Keratinocyte (primary cell): ENCODE results near the gene ZNF219. TPM values are rescaled to one million over a fixed set of nuclear protein-coding genes. Genes with fewer than 3 reads are reported as not detected.
A peak's percentile ranks its signal among the peaks of the same experiment; 100 is the strongest.

ENCODE experiments used
- DNase-seq: peaks from one replicate; pipeline ENCODE4 v3.0.0-alpha.2; 2011; ENCODE audit warnings: low read depth, missing footprints, low spot score
- FAIRE-seq: peaks from 2 replicates; lab custom pipeline; 2011; peaks lifted over from hg19 to GRCh38; lab: Jason Lieb, UNC
- H2AFZ ChIP-seq: 2 replicates; pipeline ENCODE4 v1.6.0; 2012; ENCODE audit warnings: low read length, control low read depth, inconsistent platforms; ENCODE audit not compliant: control insufficient read depth
- H3K27ac ChIP-seq: 2 replicates; pipeline ENCODE4 v1.5.1; 2011; ENCODE audit warnings: low read length; ENCODE audit not compliant: control insufficient read depth, insufficient read depth
- H3K27me3 ChIP-seq: 3 replicates; pipeline ENCODE4 v1.6.0; 2011; ENCODE audit warnings: low read length; ENCODE audit not compliant: control insufficient read depth, insufficient read depth; ENCODE audit errors: extremely low read depth
- H3K36me3 ChIP-seq, 2 experiments: 2 replicates in 1 of 2; 3 replicates in 1 of 2; pipeline ENCODE4 v1.5.1; 2011; ENCODE audit warnings: low read length in 2 of 2, mild to moderate bottlenecking in 1 of 2; ENCODE audit not compliant: control insufficient read depth in 2 of 2, insufficient read depth in 2 of 2; ENCODE audit errors: extremely low read depth in 1 of 2
- H3K4me1 ChIP-seq: 3 replicates; pipeline ENCODE4 v1.5.1; 2011; ENCODE audit warnings: low read length; ENCODE audit not compliant: control insufficient read depth, insufficient read depth; ENCODE audit errors: extremely low read depth
- H3K4me2 ChIP-seq: 3 replicates; pipeline ENCODE4 v1.6.0; 2011; ENCODE audit warnings: low read depth, low read length; ENCODE audit not compliant: control insufficient read depth, insufficient read depth; ENCODE audit errors: extremely low read depth
- H3K4me3 ChIP-seq, 3 experiments: fragments of 200-600 bp in 1 of 3; sonication (generic) in 1 of 3; 2 replicates in 2 of 3; 3 replicates in 1 of 3; pipeline ENCODE4 v1.5.1; 2011 to 2016; ENCODE audit warnings: low read length in 3 of 3, mild to moderate bottlenecking in 3 of 3, control low read depth in 2 of 3, inconsistent platforms in 1 of 3, low read depth in 1 of 3, mixed read lengths in 1 of 3, mixed run types in 1 of 3, moderate library complexity in 1 of 3; ENCODE audit not compliant: control insufficient read depth in 2 of 3, insufficient read depth in 2 of 3; ENCODE audit errors: extremely low read depth in 1 of 3
- H3K79me2 ChIP-seq: 2 replicates; pipeline ENCODE4 v1.6.0; 2012; ENCODE audit warnings: low read length; ENCODE audit not compliant: control insufficient read depth, insufficient read depth
- H3K9ac ChIP-seq: 3 replicates; pipeline ENCODE4 v1.6.0; 2011; ENCODE audit warnings: low read length; ENCODE audit not compliant: control insufficient read depth, insufficient read depth; ENCODE audit errors: extremely low read depth
- H3K9me1 ChIP-seq: 3 replicates; pipeline ENCODE4 v1.6.0; 2011; ENCODE audit warnings: low read length; ENCODE audit not compliant: control insufficient read depth, insufficient read depth; ENCODE audit errors: extremely low read depth
- H3K9me3 ChIP-seq: 2 replicates; pipeline ENCODE4 v1.5.1; 2012; ENCODE audit warnings: low read depth, low read length; ENCODE audit not compliant: control insufficient read depth
- H4K20me1 ChIP-seq: 3 replicates; pipeline ENCODE4 v1.6.0; 2011; ENCODE audit warnings: low read length; ENCODE audit not compliant: control insufficient read depth, insufficient read depth; ENCODE audit errors: extremely low read depth
- EZH2 ChIP-seq: IDR thresholded peaks from one replicate; pipeline ENCODE4 v1.6.1; 2012; ENCODE audit warnings: inconsistent platforms, mild to moderate bottlenecking, low read length, moderate library complexity
- dilution Hi-C: fragments of 300-500 bp; cut with MboI; formaldehyde crosslinking; loops from one replicate; pipeline ENCODE4 v1.7.0; 2020; ENCODE audit warnings: low sequenced_read_pairs; ENCODE audit not compliant: extremely low pct_ligation_motif_present
- polyA plus RNA-seq, 5 experiments: library from polyadenylated mRNA; depleted of rRNA in 3 of 5; stranded (reverse) in 3 of 5; stranded (forward) in 1 of 5; unstranded in 1 of 5; fragments of >200 nt; gene quantifications; 1 replicate in 1 of 5; 2 replicates in 3 of 5; 3 replicates in 1 of 5; pipeline versions ENCODE4 v1.2.1 to v1.2.3, GENCODE V29; 2011 to 2012; ENCODE audit warnings: missing spikeins in 2 of 5, low read depth in 1 of 5, low replicate concordance in 1 of 5
- small RNA-seq, 3 experiments: library from RNA; depleted of rRNA; stranded (forward); fragments of <200 nt; gene quantifications; one replicate each; pipeline ENCODE3, GENCODE V24; 2012; ENCODE audit warnings: low read depth in 3 of 3, low replicate concordance in 1 of 3; ENCODE audit not compliant: insufficient read length in 3 of 3

The ZNF219 gene
- polyA plus RNA-seq, 1 donor (not counting 4 experiments of a cell fraction or from before 2014, with no cell fraction given) = 23.1 TPM

DNA sequence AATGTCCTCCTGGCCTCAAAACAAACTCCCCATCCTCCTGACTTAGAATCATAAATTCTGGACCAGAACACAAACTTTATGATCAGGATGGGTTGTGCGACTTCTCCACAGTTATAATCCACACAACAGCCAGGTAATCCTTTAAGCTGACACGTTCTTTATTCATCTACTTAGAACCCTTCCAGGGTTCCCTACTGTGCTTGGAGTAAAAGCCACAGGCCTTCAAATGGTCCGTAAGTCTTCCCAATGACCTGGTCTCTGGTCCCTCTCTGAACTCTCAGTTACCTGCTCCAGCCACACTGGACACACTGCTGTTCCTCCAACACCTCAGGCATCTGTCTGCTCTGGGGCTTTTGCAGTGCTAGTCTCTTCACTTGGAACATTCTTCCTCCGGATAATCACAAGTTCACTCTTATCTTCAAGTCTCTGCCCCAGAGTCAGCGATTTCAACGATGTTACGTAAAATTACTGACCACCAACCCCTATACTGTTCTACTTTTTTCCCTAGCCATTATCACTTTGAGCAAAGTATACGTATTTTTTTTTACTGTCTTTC lies 58.0 kb downstream of the ZNF219 start:
- Histone ChIP-seq H4K20me1 (no peaks in the 10 kb centered on the region), H3K27me3 (no peaks in the 10 kb centered on the region), H2AFZ (peak overlapping the region; percentile 32), H3K79me2 (peaks cover 12% of the 10 kb centered on the region), H3K9me3 (no peaks in the 10 kb centered on the region), H3K4me2 (peak overlapping the region; percentile 9), H3K4me3 (no peak overlapping the region), H3K9me1 (no peaks in the 10 kb centered on the region), H3K36me3 (no peaks in the 10 kb centered on the region), H3K4me1 (peaks cover 53% of the 10 kb centered on the region), H3K9ac (no peak overlapping the region), H3K27ac (no peak overlapping the region)
- dilution Hi-C loops = no loop called here
- DNase-seq = no peak
- peak; percentile 9 for FAIRE-seq
- TF ChIP-seq EZH2 = no peak

Small RNA genes lying within 50 kb of the gene (small RNA-seq; reads per million reads assigned to genes)
- gene RNU6-252P = 0 reads per million in 3 experiments

Other genes with a start within 250 kb of the ZNF219 start
- not detected in 3 replicates for gene RNASE3, start 207.3 kb downstream of the ZNF219 start, polyA plus RNA-seq
- not detected in 3 replicates for gene RNASE2, start 143.2 kb downstream of the ZNF219 start, polyA plus RNA-seq
- gene METTL17, start 108.7 kb downstream of the ZNF219 start, polyA plus RNA-seq = 51.3 to 63.5 TPM (median 61.9 TPM) in 3 replicates
- 0.37 to 1.2 TPM (median 0.94 TPM) in 3 replicates for gene SLC39A2, start 99.4 kb downstream of the ZNF219 start, polyA plus RNA-seq
- gene NDRG2, start 73.6 kb downstream of the ZNF219 start, polyA plus RNA-seq = 11.1 to 15.4 TPM (median 12.5 TPM) in 3 replicates
- gene TPPP2, start 68.4 kb downstream of the ZNF219 start, polyA plus RNA-seq = not detected in 3 replicates
- gene RNASE13, start 63.8 kb downstream of the ZNF219 start, polyA plus RNA-seq = not detected in 3 replicates
- gene RNASE7, start 56.3 kb downstream of the ZNF219 start, polyA plus RNA-seq = 17.4 to 36.6 TPM (median 19.0 TPM) in 3 replicates
- not detected in 3 replicates for gene RNASE8, start 40.8 kb downstream of the ZNF219 start, polyA plus RNA-seq
- 8.7 to 14.4 TPM (median 11.9 TPM) in 3 replicates for gene ARHGEF40, start 28.4 kb downstream of the ZNF219 start, polyA plus RNA-seq
- gene TMEM253, start 2.4 kb upstream of the ZNF219 start, polyA plus RNA-seq = 1.1 to 1.4 TPM (median 1.3 TPM) in 3 replicates
- gene OR5AU1, start 57.4 kb upstream of the ZNF219 start, polyA plus RNA-seq = not detected in 3 replicates
- 624 to 871 TPM (median 786 TPM) in 3 replicates for gene HNRNPC, start 170.8 kb upstream of the ZNF219 start, polyA plus RNA-seq
- gene RPGRIP1, start 181.4 kb upstream of the ZNF219 start, polyA plus RNA-seq = 0.07 TPM in 1 of 3 replicates, not detected in the others